ENCODE data around the gene TAS1R1. TPM values are rescaled to one million over a fixed set of nuclear protein-coding genes. Genes with fewer than 3 reads are reported as not detected.
A peak's percentile ranks its signal among the peaks of the same experiment; 100 is the strongest.

The TAS1R1 gene
- total RNA-seq, 2 donors from 2014 or later = 0.31 to 0.51 TPM

- Mint-ChIP-seq H3K27me3 (ENCODE audit: insufficient read depth) (no peaks in the 10 kb centered on the region), H3K36me3 (ENCODE audit: low read depth) (peaks cover 7% of the 10 kb centered on the region), H3K4me3 (peak overlapping the region; percentile 86), H3K27ac (peak overlapping the region; percentile 78), H3K4me1 (peaks cover 27% of the 10 kb centered on the region), H3K9me3 (no peaks in the 10 kb centered on the region)
- Histone ChIP-seq H3K27ac (ENCODE audit: low read depth, low read length) (no peak overlapping the region), H3K9ac (ENCODE audit: extremely low read depth, low read length, poor library complexity, severe bottlenecking) (no peak overlapping the region), H3K9me3 (ENCODE audit: control insufficient read depth, low read length) (no peaks in the 10 kb centered on the region), H3K4me1 (ENCODE audit: control insufficient read depth, insufficient read depth, low read length) (peaks cover 13% of the 10 kb centered on the region), H3K27me3 (ENCODE audit: control insufficient read depth, insufficient read depth, low read length, poor library complexity, severe bottlenecking) (no peaks in the 10 kb centered on the region), H3K4me3 (ENCODE audit: low read length) (peak overlapping the region; percentile 93), H3K36me3 (ENCODE audit: control insufficient read depth, insufficient read depth, low read length) (no peaks in the 10 kb centered on the region)
- TF ChIP-seq CTCF (conservative IDR thresholded peaks at IDR 0.05) = no peak
- WGBS, 2 experiments (ENCODE audit: insufficient coverage in 1 of 2, insufficient read length in 1 of 2) = 93 to 95% methylated on average over 8 to 10 of the region's 10 CpGs
- no peak for DNase-seq
Measured at GRCh38 chr1:6581561-6582305, 26.6 kb downstream of the TAS1R1 start.

GRCh38 chr1:6582370-6582769, 27.3 kb downstream of the TAS1R1 start:
- peaks cover 27% of the 10 kb centered on the region for H3K4me1 Mint-ChIP-seq
- H3K27me3 Mint-ChIP-seq (ENCODE audit: insufficient read depth) = no peaks in the 10 kb centered on the region
- 93% methylated on average over 1 of the region's 1 CpG; no CpG with 5 or more reads in 1 of the 2 experiments for WGBS, 2 experiments (ENCODE audit: insufficient coverage in 1 of 2, insufficient read length in 1 of 2)
- DNase-seq = no peak
- Histone ChIP-seq H3K9ac (ENCODE audit: extremely low read depth, low read length, poor library complexity, severe bottlenecking) (no peak overlapping the region), H3K9me3 (ENCODE audit: control insufficient read depth, low read length) (no peaks in the 10 kb centered on the region), H3K4me1 (ENCODE audit: control insufficient read depth, insufficient read depth, low read length) (peaks cover 13% of the 10 kb centered on the region), H3K27me3 (ENCODE audit: control insufficient read depth, insufficient read depth, low read length, poor library complexity, severe bottlenecking) (no peaks in the 10 kb centered on the region), H3K4me3 (ENCODE audit: low read length) (no peak overlapping the region), H3K36me3 (ENCODE audit: control insufficient read depth, insufficient read depth, low read length) (no peaks in the 10 kb centered on the region), H3K27ac (ENCODE audit: low read depth, low read length) (no peak overlapping the region)
- no peak overlapping the region for H3K27ac Mint-ChIP-seq
- peak overlapping the region; percentile 86 for H3K4me3 Mint-ChIP-seq
- H3K9me3 Mint-ChIP-seq = no peaks in the 10 kb centered on the region
- peaks cover 7% of the 10 kb centered on the region for H3K36me3 Mint-ChIP-seq (ENCODE audit: low read depth)
- no peak for TF ChIP-seq CTCF (conservative IDR thresholded peaks at IDR 0.05)

DNA sequence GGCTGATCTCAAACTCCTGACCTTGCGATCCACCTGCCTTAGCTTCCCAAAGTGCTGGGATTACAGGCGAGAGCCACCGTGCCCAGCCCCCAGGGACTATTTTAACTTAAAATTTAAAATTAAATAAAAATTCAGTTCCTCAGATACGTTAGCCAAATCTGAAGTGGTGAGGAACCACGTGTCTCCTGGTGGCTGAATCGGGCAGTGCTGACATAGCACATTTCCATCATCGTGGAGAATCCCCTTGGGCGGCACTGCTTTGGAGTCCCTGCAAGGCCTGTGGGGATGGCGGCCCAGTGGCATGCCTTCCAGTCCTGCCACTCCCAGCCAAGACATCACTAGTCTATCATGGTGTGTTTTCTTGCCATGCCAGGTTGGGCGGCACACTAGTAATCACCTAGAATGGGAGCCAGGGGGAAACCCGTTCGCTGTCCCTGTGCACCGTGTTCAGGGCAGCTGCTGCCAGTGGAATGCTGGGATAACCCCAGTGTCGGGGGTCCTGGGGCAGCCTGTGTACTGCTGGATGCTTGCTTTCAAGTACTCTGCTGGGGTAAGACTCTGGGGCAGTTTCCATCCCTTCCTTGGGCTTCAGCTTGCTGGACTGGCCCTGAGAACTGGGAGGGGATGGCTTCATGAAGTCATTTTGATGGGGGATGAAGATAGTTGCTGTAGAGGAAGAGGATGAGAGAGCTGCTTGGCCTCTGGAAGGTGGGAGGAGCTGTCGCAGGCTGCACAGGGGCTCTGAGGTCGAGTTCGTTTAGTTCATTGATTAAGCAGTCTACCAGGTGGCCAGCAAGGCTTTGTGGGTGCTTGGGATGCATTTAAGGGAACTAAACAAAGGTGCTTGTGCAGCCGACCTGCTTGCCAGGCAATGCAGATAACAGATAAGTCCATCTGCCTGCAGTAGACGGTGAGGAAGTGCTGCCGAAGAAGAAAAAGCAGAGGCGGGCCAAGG, 29.3 kb downstream of the TAS1R1 start:
- H3K9me3 Mint-ChIP-seq = no peaks in the 10 kb centered on the region
- peaks cover 16% of the 10 kb centered on the region for H3K36me3 Mint-ChIP-seq (ENCODE audit: low read depth)
- H3K27me3 Mint-ChIP-seq (ENCODE audit: insufficient read depth) = no peaks in the 10 kb centered on the region
- peak; percentile 66 for TF ChIP-seq CTCF (conservative IDR thresholded peaks at IDR 0.05)
- no peak overlapping the region for H3K9ac ChIP-seq (ENCODE audit: extremely low read depth, low read length, poor library complexity, severe bottlenecking)
- peaks cover 14% of the 10 kb centered on the region for H3K36me3 ChIP-seq (ENCODE audit: control insufficient read depth, insufficient read depth, low read length)
- H3K27ac Mint-ChIP-seq = peak overlapping the region; percentile 38
- H3K9me3 ChIP-seq (ENCODE audit: control insufficient read depth, low read length) = no peaks in the 10 kb centered on the region
- no peaks in the 10 kb centered on the region for H3K27me3 ChIP-seq (ENCODE audit: control insufficient read depth, insufficient read depth, low read length, poor library complexity, severe bottlenecking)
- no peak overlapping the region for H3K4me3 Mint-ChIP-seq
- no peak overlapping the region for H3K27ac ChIP-seq (ENCODE audit: low read depth, low read length)
- no peak for DNase-seq
- WGBS, 2 experiments (ENCODE audit: insufficient coverage in 1 of 2, insufficient read length in 1 of 2) = 82 to 92% methylated on average over 12 to 21 of the region's 21 CpGs
- peaks cover 7% of the 10 kb centered on the region for H3K4me1 ChIP-seq (ENCODE audit: control insufficient read depth, insufficient read depth, low read length)
- no peak overlapping the region for H3K4me3 ChIP-seq (ENCODE audit: low read length)
- peaks cover 21% of the 10 kb centered on the region for H3K4me1 Mint-ChIP-seq

Data from endodermal cell (in vitro differentiated cells).